ENCODE measurements around the gene TNFSF9. TPM values are rescaled to one million over a fixed set of nuclear protein-coding genes. Genes with fewer than 3 reads are reported as not detected.

TNFSF9 gene
- total RNA-seq, 1 experiment from 2014 or later, result 0.92 TPM

GRCh38 chr19:6571167-6571566, 40.3 kb downstream of the TNFSF9 start:
- H3K4me1 Mint-ChIP-seq (ENCODE audit: low read depth, unreplicated experiment), result no peaks in the 10 kb centered on the region
- H3K27me3 Mint-ChIP-seq (ENCODE audit: unreplicated experiment), result no peaks in the 10 kb centered on the region
- BruUV-seq (replicated peaks), result no TSS peak
- DNase-seq, result no peak
- H3K9me3 Mint-ChIP-seq (ENCODE audit: low read depth, unreplicated experiment), result peaks cover 2% of the 10 kb centered on the region
- no peak overlapping the region for H3K4me3 Mint-ChIP-seq (ENCODE audit: low read depth, unreplicated experiment)
- no peaks in the 10 kb centered on the region for H3K36me3 Mint-ChIP-seq (ENCODE audit: insufficient read depth, unreplicated experiment)
- CTCF ChIA-PET, result no interaction called here
- TF ChIP-seq, protein P1, sequence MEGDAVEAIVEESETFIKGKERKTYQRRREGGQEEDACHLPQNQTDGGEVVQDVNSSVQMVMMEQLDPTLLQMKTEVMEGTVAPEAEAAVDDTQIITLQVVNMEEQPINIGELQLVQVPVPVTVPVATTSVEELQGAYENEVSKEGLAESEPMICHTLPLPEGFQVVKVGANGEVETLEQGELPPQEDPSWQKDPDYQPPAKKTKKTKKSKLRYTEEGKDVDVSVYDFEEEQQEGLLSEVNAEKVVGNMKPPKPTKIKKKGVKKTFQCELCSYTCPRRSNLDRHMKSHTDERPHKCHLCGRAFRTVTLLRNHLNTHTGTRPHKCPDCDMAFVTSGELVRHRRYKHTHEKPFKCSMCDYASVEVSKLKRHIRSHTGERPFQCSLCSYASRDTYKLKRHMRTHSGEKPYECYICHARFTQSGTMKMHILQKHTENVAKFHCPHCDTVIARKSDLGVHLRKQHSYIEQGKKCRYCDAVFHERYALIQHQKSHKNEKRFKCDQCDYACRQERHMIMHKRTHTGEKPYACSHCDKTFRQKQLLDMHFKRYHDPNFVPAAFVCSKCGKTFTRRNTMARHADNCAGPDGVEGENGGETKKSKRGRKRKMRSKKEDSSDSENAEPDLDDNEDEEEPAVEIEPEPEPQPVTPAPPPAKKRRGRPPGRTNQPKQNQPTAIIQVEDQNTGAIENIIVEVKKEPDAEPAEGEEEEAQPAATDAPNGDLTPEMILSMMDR (IDR thresholded peaks at IDR 0.05; ENCODE audit: unreplicated experiment), result no peak
- no peak overlapping the region for H3K27ac Mint-ChIP-seq (ENCODE audit: unreplicated experiment)
- intact Hi-C loops (cut with micrococcal nuclease; ENCODE audit: unreplicated experiment), result no loop called here

- H3K4me1 Mint-ChIP-seq (ENCODE audit: low read depth, unreplicated experiment), result no peaks in the 10 kb centered on the region
- H3K27ac Mint-ChIP-seq (ENCODE audit: unreplicated experiment), result no peak overlapping the region
- CTCF ChIA-PET, result no interaction called here
- intact Hi-C loops (cut with micrococcal nuclease; ENCODE audit: unreplicated experiment), result no loop called here
- no peaks in the 10 kb centered on the region for H3K36me3 Mint-ChIP-seq (ENCODE audit: insufficient read depth, unreplicated experiment)
- TF ChIP-seq, protein P1 (IDR thresholded peaks at IDR 0.05; ENCODE audit: unreplicated experiment), result no peak
- BruUV-seq (replicated peaks), result no TSS peak
- no peak overlapping the region for H3K4me3 Mint-ChIP-seq (ENCODE audit: low read depth, unreplicated experiment)
- H3K9me3 Mint-ChIP-seq (ENCODE audit: low read depth, unreplicated experiment), result peaks cover 2% of the 10 kb centered on the region
- DNase-seq, result no peak
- H3K27me3 Mint-ChIP-seq (ENCODE audit: unreplicated experiment), result no peaks in the 10 kb centered on the region
Observed at GRCh38 chr19:6572217-6572616, 41.4 kb downstream of the TNFSF9 start.

GRCh38 chr19:6573350-6573749, 42.5 kb downstream of the TNFSF9 start:
- peaks cover 2% of the 10 kb centered on the region for H3K9me3 Mint-ChIP-seq (ENCODE audit: low read depth, unreplicated experiment)
- H3K4me1 Mint-ChIP-seq (ENCODE audit: low read depth, unreplicated experiment), result no peaks in the 10 kb centered on the region
- H3K36me3 Mint-ChIP-seq (ENCODE audit: insufficient read depth, unreplicated experiment), result no peaks in the 10 kb centered on the region
- intact Hi-C loops (cut with micrococcal nuclease; ENCODE audit: unreplicated experiment), result no loop called here
- TF ChIP-seq, protein P1 (IDR thresholded peaks at IDR 0.05; ENCODE audit: unreplicated experiment), result no peak
- no TSS peak for BruUV-seq (replicated peaks)
- no peak for DNase-seq
- CTCF ChIA-PET, result no interaction called here
- H3K4me3 Mint-ChIP-seq (ENCODE audit: low read depth, unreplicated experiment), result no peak overlapping the region
- no peak overlapping the region for H3K27ac Mint-ChIP-seq (ENCODE audit: unreplicated experiment)
- H3K27me3 Mint-ChIP-seq (ENCODE audit: unreplicated experiment), result no peaks in the 10 kb centered on the region

- TF ChIP-seq, protein P1 (IDR thresholded peaks at IDR 0.05; ENCODE audit: unreplicated experiment), result no peak
- H3K4me1 Mint-ChIP-seq (ENCODE audit: low read depth, unreplicated experiment), result peaks cover 13% of the 10 kb centered on the region
- no peak overlapping the region for H3K4me3 Mint-ChIP-seq (ENCODE audit: low read depth, unreplicated experiment)
- CTCF ChIA-PET, result no interaction called here
- no peaks in the 10 kb centered on the region for H3K27me3 Mint-ChIP-seq (ENCODE audit: unreplicated experiment)
- no peak overlapping the region for H3K27ac Mint-ChIP-seq (ENCODE audit: unreplicated experiment)
- BruUV-seq (replicated peaks), result no TSS peak
- intact Hi-C loops (cut with micrococcal nuclease; ENCODE audit: unreplicated experiment), result no loop called here
- no peaks in the 10 kb centered on the region for H3K36me3 Mint-ChIP-seq (ENCODE audit: insufficient read depth, unreplicated experiment)
- DNase-seq, result no peak
- H3K9me3 Mint-ChIP-seq (ENCODE audit: low read depth, unreplicated experiment), result no peaks in the 10 kb centered on the region
Observed at GRCh38 chr19:6576869-6577475, 46.1 kb downstream of the TNFSF9 start.
